Subcutaneous adipose tissue (tissue), 4 donors: ENCODE data around the gene OR51F2. TPM values are rescaled to one million over a fixed set of nuclear protein-coding genes. Genes with fewer than 3 reads are reported as not detected.

ENCODE experiments used
- CTCF ChIP-seq: fragments of 450-650 bp; IDR thresholded peaks from one replicate; pipeline ENCODE4 v1.5.1; 2016; ENCODE audit warnings: low read depth, mild to moderate bottlenecking, control low read depth, antibody characterized with exemption, moderate library complexity
- total RNA-seq, 4 donors: library from RNA; depleted of rRNA; stranded (reverse); fragments of >200 nt; gene quantifications; one replicate each; pipeline ENCODE4 v1.1.0, GENCODE V29; 2016

Gene OR51F2
- total RNA-seq: not detected

DNA sequence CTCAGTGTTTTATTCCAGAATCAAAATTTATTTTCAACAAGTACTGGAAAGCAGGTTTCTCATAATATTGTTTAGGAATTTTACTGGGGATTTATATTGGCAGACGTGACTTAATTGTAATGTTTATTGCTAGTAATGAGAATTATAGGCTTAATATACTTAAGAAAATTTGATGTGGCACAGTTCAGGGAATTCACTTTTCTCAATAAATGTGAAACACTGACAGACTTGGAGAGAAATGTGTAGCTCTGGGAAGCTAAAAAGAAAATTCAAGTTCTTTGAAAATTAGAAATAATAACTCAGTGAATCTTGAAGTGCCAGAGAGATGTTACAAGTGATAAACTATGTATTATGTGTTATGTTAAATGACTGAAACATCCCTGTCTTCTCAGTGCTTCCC, at the start of gene OR51F2:
OR51F2 (plus strand) TSS at position 301 of the 400 bp plus-strand sequence. CDS start 101 bp downstream, outside the sequence.
- TF ChIP-seq CTCF: no peak

DNA sequence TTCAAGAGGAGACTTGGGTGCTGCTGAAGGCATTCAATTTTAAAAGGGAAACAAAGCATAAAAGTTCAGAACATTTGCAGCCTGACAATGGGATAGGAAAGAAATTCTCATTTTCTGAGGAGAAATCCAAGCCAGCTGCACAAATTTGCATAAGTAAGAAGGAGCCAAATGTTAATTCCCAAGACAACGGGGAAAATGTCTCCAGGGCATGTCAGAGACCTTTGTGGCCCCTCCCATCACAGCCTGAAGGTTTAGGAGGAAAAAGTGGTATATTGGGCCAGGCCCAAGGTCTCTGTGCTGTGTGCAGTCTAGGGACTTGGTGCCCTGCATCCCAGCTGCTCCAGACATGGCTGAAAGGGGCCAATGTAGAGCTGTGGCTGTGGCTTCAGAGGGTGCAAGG, 38.7 kb upstream of the OR51F2 start:
- TF ChIP-seq CTCF: no peak

DNA sequence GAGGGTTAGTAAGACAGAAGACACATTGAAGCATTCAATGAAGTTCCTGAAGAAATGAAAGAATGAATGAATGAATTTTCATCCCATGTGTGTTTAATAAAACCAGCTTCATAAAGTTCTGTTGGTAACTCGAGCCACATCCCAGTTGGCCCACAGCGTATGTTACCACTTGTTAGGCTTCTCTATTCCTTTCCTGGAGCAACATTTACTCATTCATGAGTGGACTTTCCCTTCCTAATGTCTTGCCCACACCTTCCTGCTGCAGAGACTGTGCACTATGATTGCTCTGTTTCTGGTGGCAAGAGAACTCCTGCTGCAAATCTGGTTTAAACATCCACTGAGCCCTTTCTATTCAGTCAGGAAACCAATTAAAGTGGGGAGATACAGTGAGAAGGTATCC, 23.9 kb upstream of the OR51F2 start:
- no peak for TF ChIP-seq CTCF

DNA sequence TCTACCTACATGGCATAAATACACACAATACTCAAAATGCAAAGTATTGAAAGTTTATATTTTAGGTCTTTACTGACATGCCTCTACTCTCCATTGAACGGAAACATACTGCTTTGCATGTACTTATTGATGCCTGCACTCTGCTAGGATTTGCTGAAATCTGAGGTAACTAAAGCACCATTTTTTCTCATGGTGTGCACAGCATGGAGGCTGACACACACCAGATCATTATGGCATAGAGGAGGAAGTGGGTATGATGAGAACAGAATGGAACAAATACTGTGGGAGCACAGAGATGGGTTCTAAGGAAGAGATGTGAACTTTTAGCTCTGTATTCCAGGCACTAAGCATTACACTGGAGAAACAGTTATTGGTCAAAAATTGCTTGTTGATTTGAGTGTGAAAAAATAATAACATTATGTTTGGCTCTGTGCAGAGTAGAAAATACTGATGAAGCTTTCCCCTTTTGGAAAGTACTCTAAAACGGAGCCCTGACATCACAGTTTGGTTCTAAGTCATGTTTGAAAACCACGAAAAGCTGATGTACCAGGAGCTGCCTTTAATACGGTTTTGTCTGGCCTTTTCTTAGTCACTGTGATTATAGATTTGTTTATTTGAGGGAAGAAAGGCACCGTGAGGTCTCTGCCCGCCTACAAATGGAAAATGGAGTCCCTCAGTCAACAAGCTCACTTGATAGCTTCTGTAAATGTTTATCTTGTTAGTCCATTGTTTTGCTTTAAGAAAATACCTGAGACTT, 22.5 kb upstream of the OR51F2 start:
- TF ChIP-seq CTCF: no peak

DNA sequence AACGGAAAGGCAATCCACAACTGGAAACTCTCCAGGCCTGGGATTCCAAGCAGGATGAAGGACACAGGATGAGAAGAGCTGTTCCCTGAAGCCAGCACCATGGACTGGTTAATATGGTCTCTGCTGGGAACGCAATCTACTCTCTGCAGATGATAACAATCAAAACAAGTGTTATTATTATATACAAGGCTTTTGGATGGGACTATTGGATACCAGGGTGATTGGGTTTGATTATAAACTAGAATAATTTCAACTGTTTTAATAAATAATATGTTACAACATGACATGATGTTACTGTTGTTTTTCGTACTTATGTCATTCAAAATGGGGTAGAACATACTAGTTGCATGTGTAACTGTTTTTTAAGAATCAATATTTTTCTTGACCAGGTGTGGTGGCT, 16.8 kb upstream of the OR51F2 start, which contains the start of gene OR52R1:
OR52R1 (minus strand) TSS at position 101 of the 400 bp plus-strand sequence; CDS start at position 101, 0 bp downstream.
- TF ChIP-seq CTCF: no peak

GRCh38 chr11:4808476-4808875, 12.6 kb upstream of the OR51F2 start:
- TF ChIP-seq CTCF: no peak

DNA sequence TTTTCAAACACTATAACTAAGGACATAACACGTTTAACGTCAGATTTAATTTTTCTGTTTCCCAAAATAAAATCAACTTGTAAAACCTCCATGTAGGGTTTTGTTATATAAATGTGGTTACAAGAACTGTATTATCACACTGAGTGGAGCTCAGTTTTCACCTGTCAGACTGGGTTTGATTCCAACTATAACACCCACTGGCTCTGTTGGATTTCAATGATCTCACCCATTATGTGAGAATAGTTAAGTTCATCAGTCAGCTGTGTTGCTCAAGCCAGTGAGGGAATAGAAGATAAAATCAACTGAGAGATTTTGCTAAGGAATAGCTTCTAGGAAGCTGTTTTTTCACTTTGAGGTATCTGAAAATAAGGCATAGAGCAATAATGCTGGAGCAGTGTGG, 11.9 kb upstream of the OR51F2 start:
- TF ChIP-seq CTCF: no peak
